HCT116 (cell line): ENCODE results near the gene GABRA6. TPM values are rescaled to one million over a fixed set of nuclear protein-coding genes. Genes with fewer than 3 reads are reported as not detected.

ENCODE experiments used
- ATAC-seq: fragments of 200-7000 bp; cut with Tn5 transposase; 2 replicates; pipeline ENCODE4 v1.9.1; 2020; ENCODE audit warnings: mild to moderate bottlenecking, moderate library complexity
- BruUV-seq: library from RNA; stranded (reverse); fragments of 400-500 nt; replicated peaks from 2 replicates; lab custom pipeline; 2021; lab: Mats Ljungman, UMichigan
- CTCF ChIA-PET: fragments of 300-600 bp; sonication (Branson Sonifier 250); formaldehyde crosslinking; loops from one replicate; lab custom pipeline; 2021; ENCODE audit warnings: antibody characterized with exemption; lab: Charles Lee
- POLR2A ChIA-PET: fragments of 300-600, 350-600 bp; sonication (Branson Sonifier 250); formaldehyde crosslinking; loops from one replicate; lab custom pipeline; 2021; ENCODE audit warnings: antibody characterized with exemption; lab: Charles Lee
- RAD21 ChIA-PET, 2 experiments: fragments of 300-600 bp; sonication (Branson Sonifier 250); formaldehyde crosslinking; loops; one replicate each; lab custom pipeline; 2023; ENCODE audit warnings: low total read pairs in 2 of 2; ENCODE audit not compliant: uncharacterized antibody in 2 of 2, unreplicated experiment in 2 of 2, low non-redundant PET in 1 of 2; lab: Charles Lee
- DNase-seq: peaks from one replicate; pipeline ENCODE4 v3.0.0-alpha.2; 2010; ENCODE audit warnings: low read depth, low spot score
- H2AFZ ChIP-seq: fragments of 200-600 bp; shearing (Covaris generic), sonication (generic); 2 replicates; pipeline ENCODE4 v1.6.1; 2017; ENCODE audit warnings: low read depth, mixed run types, mixed read lengths, antibody characterized with exemption, low read length; ENCODE audit not compliant: poor library complexity, severe bottlenecking
- H3K27ac ChIP-seq: 2 replicates; pipeline ENCODE4 v1.5.1; 2012; ENCODE audit warnings: low read depth, low read length
- H3K27me3 ChIP-seq: fragments of 200-600 bp; sonication (generic); 2 replicates; pipeline ENCODE4 v1.6.1; 2016; ENCODE audit warnings: mixed run types, low read length, mixed read lengths; ENCODE audit not compliant: insufficient read depth
- H3K36me3 ChIP-seq, 2 experiments: fragments of 200-500 bp in 1 of 2; fragments of 200-600 bp in 1 of 2; sonication (Bioruptor generic) in 1 of 2; sonication (generic) in 1 of 2; 2 replicates each; pipeline versions ENCODE4 v1.5.1 to v1.6.1; 2014 to 2016; ENCODE audit warnings: low read length in 2 of 2, inconsistent platforms in 1 of 2, mixed read lengths in 1 of 2, mixed run types in 1 of 2; ENCODE audit not compliant: insufficient read depth in 2 of 2, control insufficient read depth in 1 of 2
- H3K4me1 ChIP-seq, 2 experiments: fragments of 200-600 bp in 1 of 2; sonication (generic) in 1 of 2; 2 replicates each; pipeline versions ENCODE4 v1.5.1 to v1.6.1; 2012 to 2017; ENCODE audit warnings: low read length in 2 of 2, inconsistent platforms in 1 of 2, mild to moderate bottlenecking in 1 of 2, mixed read lengths in 1 of 2, mixed run types in 1 of 2, moderate library complexity in 1 of 2; ENCODE audit not compliant: insufficient read depth in 2 of 2, control insufficient read depth in 1 of 2
- H3K4me2 ChIP-seq: fragments of 200-600 bp; sonication (generic); 2 replicates; pipeline ENCODE4 v1.6.1; 2017; ENCODE audit warnings: mixed run types, low read length, mixed read lengths
- H3K4me3 ChIP-seq, 2 experiments: fragments of 200-600 bp in 1 of 2; sonication (generic) in 1 of 2; replicated peaks in 1 of 2; 2 replicates each; pipeline ENCODE4 v1.5.1; 2011 to 2016; ENCODE audit warnings: low read length in 2 of 2, control low read depth in 1 of 2, low read depth in 1 of 2, mild to moderate bottlenecking in 1 of 2, mixed read lengths in 1 of 2, mixed run types in 1 of 2
- H3K79me2 ChIP-seq: fragments of 200-600 bp; sonication (generic); 2 replicates; pipeline ENCODE4 v1.6.1; 2017; ENCODE audit warnings: mild to moderate bottlenecking, mixed run types, low read length, moderate library complexity, mixed read lengths; ENCODE audit not compliant: insufficient read depth
- H3K9ac ChIP-seq: fragments of 200-600 bp; sonication (generic); 2 replicates; pipeline ENCODE4 v1.6.1; 2016; ENCODE audit warnings: low read length, mixed read lengths
- H3K9me2 ChIP-seq: fragments of 200-600 bp; sonication (generic), shearing (Covaris generic); 2 replicates; pipeline ENCODE4 v1.6.1; 2017; ENCODE audit warnings: mixed run types, mild to moderate bottlenecking, moderate library complexity; ENCODE audit not compliant: insufficient read depth
- H3K9me3 ChIP-seq, 2 experiments: fragments of 200-500 bp in 1 of 2; fragments of 200-600 bp in 1 of 2; sonication (Bioruptor generic) in 1 of 2; sonication (generic) in 1 of 2; 2 replicates each; pipeline ENCODE4 v1.6.1; 2014 to 2017; ENCODE audit warnings: low read length in 2 of 2, mixed read lengths in 2 of 2, inconsistent platforms in 1 of 2, low read depth in 1 of 2, mild to moderate bottlenecking in 1 of 2, mixed run types in 1 of 2, moderate library complexity in 1 of 2; ENCODE audit not compliant: control insufficient read depth in 1 of 2, insufficient read depth in 1 of 2
- H4K20me1 ChIP-seq: fragments of 200-600 bp; sonication (generic), shearing (Covaris generic); 2 replicates; pipeline ENCODE4 v1.6.1; 2017; ENCODE audit warnings: mixed run types, mild to moderate bottlenecking, moderate library complexity; ENCODE audit not compliant: insufficient read depth
- ATF3 ChIP-seq: IDR thresholded peaks from 2 replicates; pipeline ENCODE4 v1.6.1; 2012
- CEBPB ChIP-seq: IDR thresholded peaks from 2 replicates; pipeline ENCODE4 v1.6.1; 2012; ENCODE audit warnings: low read depth
- EGR1 ChIP-seq: IDR thresholded peaks from 2 replicates; pipeline ENCODE4 v1.6.1; 2012; ENCODE audit warnings: low read depth
- EZH2 ChIP-seq: fragments of 200-600 bp; sonication (generic); IDR thresholded peaks from 2 replicates; pipeline ENCODE4 v1.6.1; 2017; ENCODE audit warnings: antibody characterized with exemption, mixed run types
- EZH2phosphoT487 ChIP-seq: fragments of 200-600 bp; IDR thresholded peaks from 2 replicates; pipeline ENCODE4 v1.6.1; 2018; ENCODE audit warnings: antibody characterized with exemption, borderline replicate concordance
- JUND ChIP-seq: IDR thresholded peaks from 2 replicates; pipeline ENCODE4 v1.6.1; 2012
- MAX ChIP-seq: IDR thresholded peaks from 2 replicates; pipeline ENCODE4 v1.6.1; 2012
- POLR2A ChIP-seq: IDR thresholded peaks from 2 replicates; pipeline ENCODE4 v1.7.0; 2011; ENCODE audit warnings: borderline replicate concordance; ENCODE audit not compliant: insufficient read depth, insufficient read length; ENCODE audit errors: extremely low read depth
- POLR2AphosphoS5 ChIP-seq: IDR thresholded peaks from 2 replicates; pipeline ENCODE4 v1.6.1; 2011; ENCODE audit warnings: mild to moderate bottlenecking, low read depth, low read length, moderate library complexity
- RAD21 ChIP-seq: IDR thresholded peaks from 2 replicates; pipeline ENCODE4 v1.6.1; 2012; ENCODE audit warnings: low read depth, mild to moderate bottlenecking
- SP1 ChIP-seq: IDR thresholded peaks from 2 replicates; pipeline ENCODE4 v1.6.1; 2012; ENCODE audit warnings: low read depth
- SRF ChIP-seq: IDR thresholded peaks from 2 replicates; pipeline ENCODE4 v1.6.1; 2012; ENCODE audit warnings: low read depth
- YY1 ChIP-seq: IDR thresholded peaks from 2 replicates; pipeline ENCODE4 v1.6.1; 2011; ENCODE audit warnings: low read length, low read depth, moderate library complexity, mild to moderate bottlenecking; ENCODE audit not compliant: insufficient replicate concordance; ENCODE audit errors: extremely low read depth
- ZFX ChIP-seq: fragments of 450-650 bp; IDR thresholded peaks from 2 replicates; pipeline ENCODE4 v1.6.1; 2017
- intact Hi-C: fragments of 100-400 bp; cut with micrococcal nuclease; formaldehyde crosslinking; loops from 2 replicates; pipeline ENCODE4 v1.10.0; 2022
- total RNA-seq: library from RNA; stranded (reverse); gene quantifications from one replicate; pipeline ENCODE4 v1.2.1, GENCODE V29; 2021; ENCODE audit not compliant: unreplicated experiment

Gene GABRA6
- total RNA-seq, 1 experiment from 2014 or later, result not detected

GRCh38 chr5:161707382-161707781, 21.9 kb downstream of the GABRA6 start:
- TF ChIP-seq ATF3, result no peak
- no peak for TF ChIP-seq YY1
- TF ChIP-seq POLR2A, result no peak
- TF ChIP-seq SP1, result no peak
- no peak for TF ChIP-seq MAX
- no peak for TF ChIP-seq POLR2AphosphoS5
- TF ChIP-seq EZH2, result no peak
- TF ChIP-seq CEBPB, result no peak
- TF ChIP-seq ZFX, result no peak
- TF ChIP-seq SRF, result no peak
- no peak for DNase-seq
- Histone ChIP-seq H4K20me1 (no peaks in the 10 kb centered on the region), H3K27me3 (no peaks in the 10 kb centered on the region), H3K4me3 (no peak overlapping the region), H3K27ac (no peak overlapping the region), H3K4me2 (no peak overlapping the region), H3K36me3 (no peaks in the 10 kb centered on the region), H2AFZ (no peak overlapping the region), H3K9ac (no peak overlapping the region), H3K79me2 (no peaks in the 10 kb centered on the region), H3K9me3 (peaks cover 0 to 4% of the 10 kb centered on the region in 2 experiments; a peak in 2 of 4 replicates), H3K9me2 (no peaks in the 10 kb centered on the region), H3K4me1 (no peaks in the 10 kb centered on the region)
- ChIA-PET RAD21 (no interaction called here), CTCF (no interaction called here), POLR2A (no interaction called here)
- no TSS peak for BruUV-seq
- intact Hi-C loops, result no loop called here
- no peak for ATAC-seq

GRCh38 chr5:161709239-161709638, 23.7 kb downstream of the GABRA6 start:
- no peaks in the 10 kb centered on the region for H3K79me2 ChIP-seq
- POLR2A ChIA-PET, result no interaction called here
- H3K9ac ChIP-seq, result no peak overlapping the region
- intact Hi-C loops, result no loop called here
- CTCF ChIA-PET, result no interaction called here
- H3K27ac ChIP-seq, result no peak overlapping the region
- TF ChIP-seq MAX (no peak), EGR1 (no peak), YY1 (no peak), RAD21 (no peak), SP1 (no peak), POLR2A (no peak), EZH2phosphoT487 (no peak), JUND (no peak), SRF (no peak)
- no TSS peak for BruUV-seq
- no peaks in the 10 kb centered on the region for H3K36me3 ChIP-seq
- no peaks in the 10 kb centered on the region for H4K20me1 ChIP-seq
- H3K9me3 ChIP-seq, result peaks cover 0 to 4% of the 10 kb centered on the region in 2 experiments; a peak in 2 of 4 replicates
- DNase-seq (no peak), ATAC-seq (no peak)
- no peaks in the 10 kb centered on the region for H3K9me2 ChIP-seq
- H3K4me3 ChIP-seq, result no peak overlapping the region
- H3K4me1 ChIP-seq, result no peaks in the 10 kb centered on the region
- no peaks in the 10 kb centered on the region for H3K27me3 ChIP-seq
- no peak overlapping the region for H2AFZ ChIP-seq
- H3K4me2 ChIP-seq, result no peak overlapping the region
- RAD21 ChIA-PET, result no interaction called here
